HG03103 (cell line): ENCODE data around the gene VAPB.
"Not testable (repeated sequence)": the region's sequence is repeated elsewhere in the genome, so short reads cannot be mapped to it uniquely, and the experiment has no call there.

Source experiments
- ATAC-seq: cut with Tn5 transposase; IDR thresholded peaks from one replicate; pipeline ENCODE4 v1.9.1; 2021; ENCODE audit warnings: low read depth; ENCODE audit not compliant: unreplicated experiment

The VAPB gene

GRCh38 chr20:58406422-58407001 is 17.5 kb downstream of the VAPB start:
- no peak for ATAC-seq

GRCh38 chr20:58407201-58407873 is 18.3 kb downstream of the VAPB start:
- no peak for ATAC-seq

- ATAC-seq: peak; percentile 62
These were observed 19.0 kb downstream of the VAPB start for GRCh38 chr20:58407966-58408557.

- no peak for ATAC-seq
These were observed 19.7 kb downstream of the VAPB start for GRCh38 chr20:58408603-58409246.

GRCh38 chr20:58414216-58414615 is 25.2 kb downstream of the VAPB start:
- not testable (repeated sequence) for ATAC-seq

- ATAC-seq: not testable (repeated sequence)
These were observed 25.8 kb downstream of the VAPB start for GRCh38 chr20:58414786-58415185.

GRCh38 chr20:58416057-58416456 is 27.0 kb downstream of the VAPB start:
- no peak for ATAC-seq

- no peak for ATAC-seq
These were observed 27.8 kb downstream of the VAPB start for GRCh38 chr20:58416835-58417234.

GRCh38 chr20:58417438-58417837 is 28.4 kb downstream of the VAPB start:
- ATAC-seq: no peak

GRCh38 chr20:58418949-58419748 is 30.1 kb downstream of the VAPB start:
- no peak for ATAC-seq

- ATAC-seq: no peak
These were observed 31.9 kb downstream of the VAPB start for GRCh38 chr20:58420798-58421496.

GRCh38 chr20:58421497-58421850 is 32.4 kb downstream of the VAPB start:
- no peak for ATAC-seq

GRCh38 chr20:58424218-58424969 is 35.4 kb downstream of the VAPB start:
- no peak for ATAC-seq

- ATAC-seq: not testable (repeated sequence)
These were observed 38.5 kb downstream of the VAPB start for GRCh38 chr20:58427571-58427970.

- no peak for ATAC-seq
These were observed 39.3 kb downstream of the VAPB start for GRCh38 chr20:58428364-58428763.

- no peak for ATAC-seq
These were observed 40.3 kb downstream of the VAPB start for GRCh38 chr20:58429303-58429702.

- ATAC-seq: no peak
These were observed 42.1 kb downstream of the VAPB start for GRCh38 chr20:58431134-58431533.

- ATAC-seq: no peak
These were observed 43.3 kb downstream of the VAPB start for GRCh38 chr20:58432186-58432954.
